Endothelial cell of umbilical vein (primary cell): ENCODE results near the gene PTPRD. TPM values are rescaled to one million over a fixed set of nuclear protein-coding genes. Genes with fewer than 3 reads are reported as not detected.

Experiments
- BruUV-seq: library from RNA; stranded (reverse); fragments of 400-500 nt; replicated peaks from 2 replicates; lab custom pipeline; 2021; lab: Mats Ljungman, UMichigan
- CTCF ChIA-PET: fragments of 300-600, 350-600 bp; sonication (Branson Sonifier 250); formaldehyde crosslinking; loops from one replicate; lab custom pipeline; 2021; ENCODE audit warnings: antibody characterized with exemption, inconsistent platforms; lab: Charles Lee
- POLR2A ChIA-PET: fragments of 300-600, 350-600 bp; sonication (Branson Sonifier 250); formaldehyde crosslinking; loops from one replicate; lab custom pipeline; 2021; ENCODE audit warnings: antibody characterized with exemption, inconsistent platforms; lab: Charles Lee
- DNase-seq: peaks from one replicate; pipeline ENCODE4 v3.0.0-alpha.2; 2011; ENCODE audit warnings: low read depth, low spot score
- FAIRE-seq: peaks from 2 replicates; lab custom pipeline; 2011; peaks lifted over from hg19 to GRCh38; lab: Jason Lieb, UNC
- H2AFZ ChIP-seq: 2 replicates; pipeline ENCODE4 v1.6.0; 2012; ENCODE audit warnings: low read depth, low read length, control low read depth, inconsistent platforms
- H3K27ac ChIP-seq: 2 replicates; pipeline ENCODE4 v1.5.1; 2011; ENCODE audit warnings: low read depth, mild to moderate bottlenecking, control low read depth, low read length, moderate library complexity; ENCODE audit not compliant: insufficient read depth
- H3K27me3 ChIP-seq, 2 experiments: 2 replicates each; pipeline versions ENCODE4 v1.6.0 to v1.6.1; 2011; ENCODE audit warnings: low read length in 2 of 2, mixed read lengths in 1 of 2; ENCODE audit not compliant: control insufficient read depth in 2 of 2, insufficient read depth in 2 of 2
- H3K36me3 ChIP-seq, 2 experiments: 2 replicates in 1 of 2; 3 replicates in 1 of 2; pipeline ENCODE4 v1.5.1; 2011; ENCODE audit warnings: low read length in 2 of 2, mild to moderate bottlenecking in 1 of 2, moderate library complexity in 1 of 2; ENCODE audit not compliant: control insufficient read depth in 2 of 2, insufficient read depth in 2 of 2; ENCODE audit errors: extremely low read depth in 1 of 2
- H3K4me1 ChIP-seq: 3 replicates; pipeline ENCODE4 v1.5.1; 2011; ENCODE audit warnings: mild to moderate bottlenecking, low read length; ENCODE audit not compliant: control insufficient read depth, insufficient read depth; ENCODE audit errors: extremely low read depth
- H3K4me2 ChIP-seq: 2 replicates; pipeline ENCODE4 v1.6.1; 2011; ENCODE audit warnings: low read length, control low read depth, mixed read lengths; ENCODE audit not compliant: insufficient read depth
- H3K4me3 ChIP-seq, 3 experiments: fragments of 200-600 bp in 1 of 3; sonication (generic), shearing (Covaris generic) in 1 of 3; replicated peaks in 1 of 3; 2 replicates each; pipeline ENCODE4 v1.5.1; 2011 to 2016; ENCODE audit warnings: control low read depth in 3 of 3, low read length in 3 of 3, mild to moderate bottlenecking in 2 of 3, inconsistent platforms in 1 of 3, low read depth in 1 of 3, moderate library complexity in 1 of 3; ENCODE audit not compliant: insufficient read depth in 1 of 3
- H3K79me2 ChIP-seq: 2 replicates; pipeline ENCODE4 v1.6.0; 2012; ENCODE audit warnings: low read length, inconsistent platforms; ENCODE audit not compliant: control insufficient read depth, insufficient read depth
- H3K9ac ChIP-seq: replicated peaks from 2 replicates; pipeline ENCODE3; 2011; ENCODE audit warnings: low read length, control low read depth; ENCODE audit not compliant: insufficient read depth; ENCODE audit errors: extremely low read depth
- H3K9me1 ChIP-seq: replicated peaks from 3 replicates; pipeline ENCODE4 v1.6.0; 2011; ENCODE audit warnings: mild to moderate bottlenecking, low read length; ENCODE audit not compliant: control insufficient read depth, insufficient read depth; ENCODE audit errors: extremely low read depth
- H3K9me3 ChIP-seq: replicated peaks from 2 replicates; pipeline ENCODE4 v1.5.1; 2012; ENCODE audit warnings: low read length, inconsistent platforms; ENCODE audit not compliant: control insufficient read depth, insufficient read depth
- H4K20me1 ChIP-seq: replicated peaks from 2 replicates; pipeline ENCODE3; 2011; ENCODE audit warnings: mild to moderate bottlenecking, low read length; ENCODE audit not compliant: control insufficient read depth, insufficient read depth; ENCODE audit errors: extremely low read depth
- CTCF ChIP-seq, 2 donors: IDR thresholded peaks; 1 replicate in 1 of 2; 2 replicates in 1 of 2; pipeline ENCODE4 v1.5.1; 2011; ENCODE audit warnings: low read length in 2 of 2, mild to moderate bottlenecking in 2 of 2, moderate library complexity in 2 of 2, control low read depth in 1 of 2, inconsistent platforms in 1 of 2, low read depth in 1 of 2; ENCODE audit not compliant: insufficient read depth in 1 of 2; ENCODE audit errors: extremely low read depth in 1 of 2
- EZH2 ChIP-seq: IDR thresholded peaks from 2 replicates; pipeline ENCODE4 v1.6.1; 2012; ENCODE audit warnings: borderline replicate concordance, low read depth, mild to moderate bottlenecking, moderate library complexity, low read length, inconsistent platforms; ENCODE audit not compliant: severe bottlenecking
- FOS ChIP-seq: IDR thresholded peaks from 2 replicates; pipeline ENCODE4 v1.6.1; 2011; ENCODE audit warnings: mild to moderate bottlenecking, low read length, moderate library complexity, borderline replicate concordance; ENCODE audit not compliant: insufficient read depth
- GATA2 ChIP-seq: IDR thresholded peaks from 2 replicates; pipeline ENCODE4 v1.7.0; 2011; ENCODE audit warnings: low read depth, mild to moderate bottlenecking, moderate library complexity, mixed read lengths, low read length; ENCODE audit not compliant: insufficient read length, insufficient read depth
- JUN ChIP-seq: IDR thresholded peaks from 2 replicates; pipeline ENCODE4 v1.6.1; 2011; ENCODE audit warnings: borderline replicate concordance, low read depth; ENCODE audit not compliant: insufficient read length, insufficient read depth
- MAX ChIP-seq: IDR thresholded peaks from 2 replicates; pipeline ENCODE4 v1.6.1; 2011; ENCODE audit not compliant: insufficient read depth, insufficient read length
- MYC ChIP-seq: IDR thresholded peaks from one replicate; pipeline ENCODE4 v1.6.1; 2011; ENCODE audit warnings: mild to moderate bottlenecking, low read depth, low read length
- POLR2A ChIP-seq: IDR thresholded peaks from 2 replicates; pipeline ENCODE4 v1.6.1; 2012; ENCODE audit warnings: low read depth, mild to moderate bottlenecking, control low read depth, low read length
- POLR2AphosphoS5 ChIP-seq: IDR thresholded peaks from 2 replicates; pipeline ENCODE4 v1.6.1; 2012; ENCODE audit warnings: low read depth, mild to moderate bottlenecking, control low read depth, low read length, moderate library complexity; ENCODE audit not compliant: insufficient read depth
- dilution Hi-C: fragments of 300-500 bp; cut with MboI; formaldehyde crosslinking; loops from one replicate; pipeline ENCODE4 v1.15.0; 2019; ENCODE audit warnings: low sequenced_read_pairs; ENCODE audit not compliant: extremely low pct_ligation_motif_present
- intact Hi-C: fragments of 100-400 bp; cut with micrococcal nuclease; formaldehyde crosslinking; loops from one replicate; pipeline ENCODE4 v1.10.0; 2022
- polyA plus RNA-seq, 4 experiments: library from polyadenylated mRNA; depleted of rRNA in 3 of 4; stranded (reverse) in 3 of 4; unstranded in 1 of 4; fragments of >200 nt; gene quantifications; 2 replicates each; pipeline versions ENCODE4 v1.2.1 to v1.2.3, GENCODE V29; 2011 to 2012; ENCODE audit warnings: missing spikeins in 1 of 4
- total RNA-seq: library from RNA; stranded (reverse); gene quantifications from 2 replicates; pipeline ENCODE4 v1.2.3, GENCODE V29; 2021

PTPRD gene
- total and polyA plus RNA-seq, 2 donors (not counting 3 experiments of a cell fraction or from before 2014, with no cell fraction given), result 5.5 to 5.7 TPM

- no peak overlapping the region for H3K27ac ChIP-seq
- H3K4me1 ChIP-seq, result no peaks in the 10 kb centered on the region
- no peaks in the 10 kb centered on the region for H3K79me2 ChIP-seq
- no peak overlapping the region for H2AFZ ChIP-seq
- dilution Hi-C loops (no loop called here), intact Hi-C loops (no loop called here)
- ChIA-PET CTCF (no interaction called here), POLR2A (no interaction called here)
- BruUV-seq, result no TSS peak
- no peaks in the 10 kb centered on the region for H3K9me3 ChIP-seq
- no peak overlapping the region for H3K4me2 ChIP-seq
- no peak overlapping the region for H3K4me3 ChIP-seq
- no peak for FAIRE-seq
- no peaks in the 10 kb centered on the region for H3K36me3 ChIP-seq
- DNase-seq, result no peak
- no peaks in the 10 kb centered on the region for H3K9me1 ChIP-seq
- TF ChIP-seq EZH2 (no peak), FOS (no peak), MAX (no peak), MYC (no peak), POLR2A (no peak), GATA2 (no peak), JUN (no peak), CTCF (IDR thresholded peaks at IDR 0.05; ENCODE audit: extremely low read depth in 1 of 2, insufficient read depth in 1 of 2, low read depth in 1 of 2, low read length in 2 of 2) (no peak), POLR2AphosphoS5 (no peak)
- H3K9ac ChIP-seq, result no peak overlapping the region
- no peaks in the 10 kb centered on the region for H4K20me1 ChIP-seq
- H3K27me3 ChIP-seq, result no peaks in the 10 kb centered on the region
These were observed 1944.6 kb downstream of the PTPRD start for GRCh38 chr9:8668231-8668630.
